HG03280 (cell line): ENCODE data around the gene MEMO1.
"Not testable (repeated sequence)": the region's sequence is repeated elsewhere in the genome, so short reads cannot be mapped to it uniquely, and the experiment has no call there.

ENCODE experiments used
- ATAC-seq: cut with Tn5 transposase; IDR thresholded peaks from one replicate; pipeline ENCODE4 v1.9.1; 2021; ENCODE audit warnings: mild to moderate bottlenecking, moderate library complexity; ENCODE audit not compliant: unreplicated experiment

Gene MEMO1

GRCh38 chr2:32010670-32011484, at the start of gene MEMO1:
TSS of gene MEMO1 (minus strand) at chr2:32011008. CDS start at chr2:32010247, 761 bp downstream.
- peak; percentile 63 for ATAC-seq

- no peak for ATAC-seq
These were observed 49.5 kb upstream of the MEMO1 start for GRCh38 chr2:32060266-32060665.

GRCh38 chr2:32058130-32058529, 47.3 kb upstream of the MEMO1 start:
- no peak for ATAC-seq

- ATAC-seq = not testable (repeated sequence)
These were observed 43.8 kb upstream of the MEMO1 start for GRCh38 chr2:32054583-32054982.

- ATAC-seq = no peak
These were observed 41.1 kb upstream of the MEMO1 start for GRCh38 chr2:32051836-32052439.

DNA sequence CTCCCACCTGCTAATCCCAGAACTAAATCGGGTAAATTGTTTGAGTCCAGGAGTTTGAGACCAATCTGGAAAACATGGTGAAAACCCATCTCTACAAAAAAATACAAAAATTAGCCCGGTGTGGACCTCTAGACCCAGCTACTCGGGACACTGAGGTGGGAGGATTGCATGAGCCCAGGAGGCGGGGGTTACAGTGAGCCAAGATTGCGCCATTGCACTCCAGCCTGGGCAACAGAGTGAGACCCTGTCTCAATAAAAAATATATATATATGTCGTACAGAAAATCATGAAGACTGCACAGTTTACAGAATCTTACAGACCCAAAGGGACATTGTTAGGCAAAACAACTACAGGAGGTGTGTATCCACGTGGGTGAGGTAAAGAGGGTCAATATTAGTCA, 32.8 kb upstream of the MEMO1 start:
- ATAC-seq = no peak

- peak; percentile 94 for ATAC-seq
These were observed 28.8 kb upstream of the MEMO1 start, which contains the start of gene DPY30 for GRCh38 chr2:32039447-32040219. TSS of gene DPY30 (minus strand) at chr2:32039805. CDS start at chr2:32039456, 349 bp downstream.

DNA sequence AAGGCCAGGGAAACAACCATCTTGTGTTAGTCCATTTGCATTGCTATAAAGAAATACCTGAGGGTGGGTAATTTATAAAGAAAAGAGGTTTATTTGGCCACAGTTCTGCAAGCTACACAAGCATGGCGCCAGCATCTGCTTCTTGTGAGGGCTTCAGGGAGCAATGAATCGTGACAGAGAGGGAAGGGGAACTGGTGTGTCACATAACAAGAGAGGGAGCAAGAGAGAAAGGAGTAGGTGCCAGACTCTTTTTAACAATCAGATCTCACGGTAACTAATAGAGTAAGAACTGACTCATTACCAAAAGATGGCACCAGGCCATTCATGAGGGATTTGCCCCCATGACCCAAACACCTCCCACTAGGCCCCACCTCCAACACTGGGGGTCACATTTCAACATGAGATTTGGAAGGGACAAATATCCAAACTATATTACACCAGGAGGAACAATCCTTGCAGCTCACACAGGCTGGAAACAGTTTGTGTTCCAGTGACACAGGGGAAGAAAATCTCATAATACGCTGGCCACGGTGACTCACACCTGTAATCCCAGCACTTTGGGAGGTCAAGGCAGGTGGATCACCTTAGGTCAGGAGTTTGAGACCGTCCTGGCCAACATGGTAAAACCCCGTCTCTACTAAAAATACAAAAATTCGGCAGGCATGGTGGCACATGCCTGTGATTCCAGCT, 23.5 kb upstream of the MEMO1 start:
- not testable (repeated sequence) for ATAC-seq

DNA sequence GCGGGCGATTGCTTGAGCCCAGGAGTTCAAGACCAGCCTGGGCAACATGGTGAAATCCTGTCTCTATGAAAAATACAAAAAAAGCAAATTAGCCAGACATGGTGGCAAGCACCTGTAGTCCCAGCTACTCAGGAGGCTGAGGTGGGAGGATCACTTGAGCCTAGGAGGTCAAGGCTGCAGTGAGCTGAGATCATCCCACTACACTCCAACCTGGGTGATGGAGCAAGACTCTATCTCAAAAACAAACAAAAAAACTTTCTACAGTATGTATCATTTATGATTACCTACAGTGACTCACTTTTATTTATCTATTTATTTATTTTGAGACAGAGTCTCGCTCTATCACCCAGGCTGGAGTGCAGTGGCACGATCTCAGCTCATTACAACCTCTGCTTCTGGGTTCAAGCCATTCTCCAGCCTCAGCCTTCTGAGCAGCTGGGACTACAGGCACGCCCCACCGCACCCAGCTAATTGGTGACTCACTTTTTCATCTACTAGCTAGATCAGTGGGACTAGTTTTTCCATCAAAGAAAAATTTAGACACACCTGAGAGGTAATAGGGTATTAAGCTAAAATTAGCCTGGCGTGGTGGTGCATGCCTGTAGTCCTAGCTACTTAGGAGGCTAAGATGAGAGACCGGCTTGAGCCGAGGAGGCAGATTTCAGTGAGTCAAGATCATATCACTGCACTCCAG, 8.1 kb upstream of the MEMO1 start:
- not testable (repeated sequence) for ATAC-seq

GRCh38 chr2:32012872-32013271, 2.1 kb upstream of the MEMO1 start:
- ATAC-seq = no peak

GRCh38 chr2:32011485-32011960, 715 bp upstream of the MEMO1 start:
- ATAC-seq = no peak

GRCh38 chr2:32010280-32010669, 533 bp downstream of the MEMO1 start:
- ATAC-seq = peak; percentile 51

GRCh38 chr2:32009516-32010256, 1.1 kb downstream of the MEMO1 start:
- ATAC-seq = peak; percentile 26

DNA sequence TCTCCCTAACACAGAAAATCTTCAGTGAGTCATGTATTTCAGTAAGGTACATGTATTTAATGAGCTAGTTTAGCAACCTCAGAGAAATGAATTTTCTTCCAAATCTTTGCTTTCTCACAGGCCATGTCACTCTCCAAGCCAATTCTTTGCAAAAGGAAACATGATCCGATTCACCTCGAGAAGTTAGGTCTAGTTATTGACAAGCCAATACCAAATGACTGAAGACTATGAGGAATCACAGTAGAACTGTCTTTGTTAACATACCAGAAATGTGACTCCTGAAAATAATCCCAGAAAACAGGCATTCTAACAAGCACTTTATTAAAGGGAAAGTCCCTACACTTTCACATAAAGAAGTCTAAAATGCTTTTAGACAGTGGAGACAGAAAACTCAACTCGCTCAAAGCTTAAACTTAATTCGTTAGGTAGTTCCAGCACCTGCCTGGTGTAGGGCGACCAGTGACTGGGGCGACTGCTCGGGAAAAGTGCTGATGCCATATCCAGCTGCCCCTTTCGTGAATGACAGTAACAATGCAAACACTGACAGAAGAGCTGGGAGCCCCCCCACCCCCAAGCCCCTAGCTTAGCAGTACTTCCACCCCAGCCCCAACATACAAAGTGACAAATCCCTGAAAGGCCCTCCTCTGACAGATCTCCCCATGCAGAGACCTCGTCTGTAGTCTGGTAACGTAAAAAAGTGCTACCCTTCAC, 1.8 kb downstream of the MEMO1 start:
- ATAC-seq = no peak

DNA sequence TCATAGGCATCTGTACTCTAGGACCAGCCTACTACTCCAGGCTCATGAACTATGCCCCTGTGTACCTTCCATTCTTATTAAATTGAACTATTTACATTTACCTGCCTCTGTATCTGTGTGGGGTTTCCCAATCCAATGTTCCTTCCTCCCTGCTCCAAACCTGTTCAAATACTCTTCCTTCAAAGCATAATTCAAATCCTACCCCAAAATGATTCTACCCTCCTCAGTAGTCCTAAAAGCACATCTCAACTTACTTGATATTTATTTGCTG, 3.8 kb downstream of the MEMO1 start:
- no peak for ATAC-seq

DNA sequence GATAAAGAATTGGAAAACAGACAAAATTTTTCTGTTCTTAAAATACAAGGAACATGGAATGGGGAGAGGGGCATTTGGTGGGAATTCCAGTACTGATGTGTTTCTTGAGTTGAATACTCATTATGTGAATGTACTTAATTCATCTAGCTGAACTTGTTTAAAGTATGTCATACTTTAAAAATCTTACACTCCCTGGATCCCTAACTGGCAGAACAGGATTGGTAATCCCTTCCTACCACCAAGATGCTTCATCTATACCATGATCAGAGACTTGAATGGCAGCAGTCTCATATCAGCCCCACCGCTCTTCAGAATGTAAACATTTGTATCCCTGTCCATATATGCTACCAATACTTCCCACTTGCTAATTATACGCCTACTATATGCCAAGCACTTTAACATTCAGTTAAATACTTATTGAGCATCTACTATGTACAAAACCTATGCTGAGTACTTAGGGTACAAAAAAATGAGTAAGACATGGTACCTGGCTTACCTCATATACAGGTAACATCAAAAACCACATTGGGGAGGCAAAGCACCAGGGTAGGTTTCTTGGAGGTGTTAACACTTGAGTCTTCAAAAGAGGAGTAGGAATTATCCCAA, 5.3 kb downstream of the MEMO1 start:
- no peak for ATAC-seq

GRCh38 chr2:32003791-32004190, 7.0 kb downstream of the MEMO1 start:
- no peak for ATAC-seq

DNA sequence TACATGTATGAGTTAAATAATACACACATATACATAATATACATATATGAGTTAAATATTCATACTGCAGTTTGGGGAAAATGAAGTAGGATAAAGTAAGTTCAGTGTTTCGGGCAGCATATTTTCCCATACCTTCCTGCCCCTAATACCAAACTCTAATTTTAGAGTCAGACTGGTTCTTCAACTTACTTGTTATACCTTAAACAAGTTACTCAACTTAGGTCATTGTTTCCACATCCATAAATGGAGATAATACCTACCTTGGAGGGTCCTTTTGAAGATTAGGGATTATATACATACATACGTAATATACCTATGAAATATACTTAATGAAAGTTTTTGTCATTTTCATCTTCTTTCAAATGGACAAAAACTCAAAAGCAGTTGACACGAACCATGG, 8.4 kb downstream of the MEMO1 start:
- ATAC-seq = no peak

DNA sequence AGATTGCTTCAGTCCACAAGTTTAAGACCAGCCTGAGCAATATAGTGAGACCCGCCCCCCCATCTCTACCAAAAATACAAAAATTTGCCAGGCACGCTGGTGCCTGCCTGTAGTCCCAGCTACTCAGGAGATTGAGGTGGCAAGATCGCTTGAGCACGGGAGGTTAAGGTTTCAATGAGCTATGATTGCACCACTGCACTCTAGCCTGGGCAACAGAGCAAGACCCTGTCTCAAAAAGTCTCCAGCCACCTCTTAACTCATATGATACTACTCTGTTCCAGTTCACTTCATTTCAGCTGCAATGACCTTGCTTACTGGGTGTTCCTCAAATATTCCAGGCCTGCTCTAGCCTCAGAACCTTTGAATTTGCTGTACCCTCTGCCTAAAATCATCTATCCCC, 11.4 kb downstream of the MEMO1 start:
- ATAC-seq = no peak
